GM21390 (cell line): ENCODE results near the gene ACACB.

Experiments used
- ATAC-seq: cut with Tn5 transposase; IDR thresholded peaks from one replicate; pipeline ENCODE4 v1.9.1; 2021; ENCODE audit not compliant: unreplicated experiment

Gene ACACB

DNA sequence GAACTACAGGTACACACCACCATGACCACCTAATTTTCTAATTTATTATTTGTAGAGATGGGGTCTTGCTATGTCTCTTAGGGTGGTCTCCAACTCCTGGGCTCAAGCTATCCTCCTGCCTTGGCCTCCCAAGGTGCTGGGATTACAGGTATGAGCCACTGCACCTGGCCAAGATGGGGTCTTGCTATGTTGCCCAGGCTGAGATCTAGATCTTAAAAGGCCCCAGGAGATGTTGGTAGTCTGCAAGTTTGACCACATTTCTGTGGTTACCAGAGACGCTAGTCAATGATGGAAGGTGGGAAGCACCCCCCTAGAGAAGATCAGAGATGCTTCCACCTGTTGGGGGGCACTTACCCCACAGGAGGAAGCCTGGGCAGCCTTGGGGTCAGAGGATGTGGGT, 158.0 kb downstream of the ACACB start:
- no peak for ATAC-seq

DNA sequence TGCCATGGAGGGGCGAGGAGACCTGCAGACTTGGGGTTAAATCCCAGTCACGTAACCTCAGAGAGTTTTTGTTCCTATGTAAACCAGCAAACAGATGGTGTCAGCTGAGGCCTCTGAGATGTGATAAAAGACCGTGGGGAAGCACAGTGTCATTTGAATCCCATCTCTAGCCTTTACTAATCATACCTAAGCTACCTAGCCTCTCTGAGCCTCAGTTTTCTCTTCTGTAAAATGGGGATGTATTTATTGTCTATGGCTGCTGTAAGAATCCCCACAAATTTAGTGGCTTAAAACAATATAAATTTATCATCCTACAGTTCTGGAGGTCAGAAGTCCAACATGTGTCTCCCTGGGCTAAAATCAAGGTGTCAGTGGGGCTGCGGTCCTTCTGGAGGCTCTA, 158.8 kb downstream of the ACACB start:
- ATAC-seq = no peak

DNA sequence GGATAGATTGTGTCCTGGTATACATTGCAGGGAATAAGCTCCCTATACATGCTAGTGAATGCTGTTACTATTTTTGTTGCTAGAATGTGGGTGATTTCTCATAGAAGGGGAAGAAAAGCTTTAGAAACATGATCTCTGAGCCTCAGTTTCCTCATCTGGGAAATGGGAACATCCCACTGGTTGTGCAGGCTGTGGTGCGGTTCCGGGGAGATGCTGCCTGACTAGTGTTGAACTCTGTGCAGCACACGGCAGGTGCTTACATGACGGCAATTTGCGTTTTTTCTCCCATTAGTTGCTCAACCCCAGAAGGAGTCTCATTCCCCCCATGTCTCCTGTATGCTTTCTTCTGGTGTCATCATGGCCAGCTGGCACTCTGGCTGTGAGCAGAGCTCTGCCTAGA, 159.8 kb downstream of the ACACB start:
- no peak for ATAC-seq

DNA sequence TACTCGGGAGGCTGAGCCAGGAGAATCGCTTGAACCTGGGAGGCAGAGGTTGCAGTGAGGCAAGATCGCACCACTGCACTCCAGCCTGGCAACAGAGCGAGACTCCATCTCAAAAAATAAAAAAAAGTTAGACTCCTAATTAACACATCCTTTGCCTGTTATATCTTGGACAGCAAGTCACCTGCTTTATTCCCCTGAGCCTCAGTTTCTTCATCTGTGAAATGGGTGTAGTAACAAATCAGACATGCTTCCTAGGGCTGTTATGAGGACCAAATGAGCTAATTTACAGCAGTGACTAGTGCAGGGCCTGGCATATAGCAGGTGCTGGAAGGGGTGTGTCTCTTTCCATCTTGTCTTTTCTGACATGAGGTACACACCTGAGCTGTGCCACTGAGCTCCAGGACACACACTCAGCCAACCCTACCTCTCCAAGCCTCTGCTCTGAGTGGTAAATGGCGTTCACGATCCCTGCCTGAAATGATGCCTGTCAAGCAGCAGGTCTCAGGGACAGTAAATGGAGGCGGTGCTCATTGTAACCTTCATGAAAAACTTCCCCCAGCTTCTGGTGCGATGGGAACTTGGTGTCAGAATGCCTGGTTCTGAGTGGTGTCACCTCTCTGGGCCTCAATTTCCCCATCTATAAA, 161.0 kb downstream of the ACACB start:
- no peak for ATAC-seq

DNA sequence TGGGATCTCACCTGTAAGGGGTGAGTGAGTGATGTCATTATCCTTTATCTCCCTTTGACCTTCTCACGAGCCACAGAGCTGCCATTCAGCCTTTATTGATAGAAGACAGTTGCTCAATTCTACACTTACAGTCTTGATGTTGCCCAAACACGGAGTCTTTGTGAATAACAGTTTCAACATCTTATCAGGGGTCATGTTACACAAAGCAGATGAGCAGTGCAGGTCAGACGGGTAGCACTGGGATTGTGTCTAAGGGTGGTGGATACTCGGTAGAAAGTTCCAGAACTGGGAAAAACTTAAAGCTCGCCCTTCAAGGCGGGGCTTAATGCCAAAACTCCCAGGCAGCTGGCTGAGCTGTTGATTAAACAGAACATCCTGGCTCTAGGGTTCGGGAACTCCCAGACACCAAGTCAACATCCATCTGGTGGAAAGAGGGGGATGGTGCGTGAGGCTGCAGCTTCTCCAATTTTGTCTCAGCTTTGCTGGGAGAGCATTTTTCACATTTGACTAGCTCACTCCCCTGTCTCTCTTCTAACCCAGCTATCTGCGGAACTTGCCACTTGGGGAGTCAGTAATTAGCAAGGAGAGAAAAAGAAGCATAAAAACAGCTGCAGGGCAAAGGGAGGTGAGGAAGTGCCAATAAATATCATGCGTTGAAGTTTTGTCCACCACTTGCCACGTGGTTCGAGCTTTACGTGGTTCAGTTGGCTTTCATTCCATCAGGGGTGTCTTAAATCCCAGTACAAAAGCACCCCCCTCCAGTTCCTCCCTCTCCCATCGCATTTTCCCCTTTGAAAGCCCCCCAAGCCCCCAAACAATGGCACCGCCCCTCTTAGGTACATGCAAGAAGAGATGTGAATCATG, 161.7 kb downstream of the ACACB start:
- no peak for ATAC-seq

DNA sequence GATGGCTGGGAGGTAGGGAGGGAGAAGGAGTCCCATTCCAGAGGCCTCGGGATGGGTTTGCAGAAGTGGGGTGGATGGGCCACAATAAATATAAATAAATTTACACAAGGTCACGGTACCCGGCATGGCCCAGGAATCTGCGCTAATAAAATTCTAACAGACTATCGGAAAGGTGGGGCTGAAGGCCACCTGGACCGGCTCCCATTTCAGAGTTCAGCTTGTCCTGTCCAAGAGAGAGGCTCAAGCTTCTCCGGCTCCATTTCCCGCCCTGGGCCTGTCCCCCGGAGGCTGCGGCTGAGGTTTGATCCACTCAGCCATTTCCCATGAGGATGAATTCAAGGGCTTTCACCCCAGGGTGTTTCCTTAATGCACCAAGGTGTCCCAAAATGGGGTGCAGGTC, 162.5 kb downstream of the ACACB start:
- no peak for ATAC-seq

DNA sequence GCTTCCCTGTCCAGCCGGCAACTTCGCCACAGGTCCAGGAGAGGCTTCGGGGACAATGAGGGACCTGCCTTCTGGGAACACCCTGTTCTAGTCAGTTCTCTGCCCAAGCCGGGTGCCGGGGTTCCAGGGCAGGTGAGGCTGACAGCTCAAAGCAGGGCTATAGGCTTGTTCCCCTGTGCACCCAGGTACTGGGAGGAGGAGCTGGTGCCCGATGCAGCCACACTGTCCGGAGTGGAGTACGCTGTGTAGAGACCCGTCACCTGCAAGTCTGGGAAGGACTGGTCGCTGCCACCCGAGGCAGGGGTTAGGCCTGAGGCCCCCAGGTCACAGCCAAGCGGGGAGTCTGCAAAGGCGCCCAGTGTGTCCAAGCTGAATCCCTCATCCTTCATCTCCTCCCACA, 163.1 kb downstream of the ACACB start:
- ATAC-seq = no peak

DNA sequence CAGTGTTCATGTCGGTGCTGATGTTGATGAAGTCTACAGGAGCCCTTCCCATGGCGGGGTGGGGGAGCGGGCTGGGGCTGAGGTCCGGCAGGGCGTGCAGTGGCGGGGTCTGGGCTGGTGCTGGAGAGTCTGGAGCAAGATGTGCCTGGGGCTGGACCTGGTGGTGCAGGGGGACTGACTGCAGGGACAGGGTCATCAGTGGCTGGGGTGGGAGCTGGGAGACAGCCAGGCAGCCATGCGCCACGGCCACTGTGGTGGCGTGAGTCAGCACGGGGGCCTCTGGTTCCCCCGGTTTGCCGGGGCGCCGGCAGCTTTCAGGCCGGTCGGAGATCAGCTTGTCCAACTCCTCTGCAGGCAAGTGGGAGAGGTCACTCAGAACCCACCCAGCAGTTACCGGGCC, 165.1 kb downstream of the ACACB start:
- no peak for ATAC-seq

DNA sequence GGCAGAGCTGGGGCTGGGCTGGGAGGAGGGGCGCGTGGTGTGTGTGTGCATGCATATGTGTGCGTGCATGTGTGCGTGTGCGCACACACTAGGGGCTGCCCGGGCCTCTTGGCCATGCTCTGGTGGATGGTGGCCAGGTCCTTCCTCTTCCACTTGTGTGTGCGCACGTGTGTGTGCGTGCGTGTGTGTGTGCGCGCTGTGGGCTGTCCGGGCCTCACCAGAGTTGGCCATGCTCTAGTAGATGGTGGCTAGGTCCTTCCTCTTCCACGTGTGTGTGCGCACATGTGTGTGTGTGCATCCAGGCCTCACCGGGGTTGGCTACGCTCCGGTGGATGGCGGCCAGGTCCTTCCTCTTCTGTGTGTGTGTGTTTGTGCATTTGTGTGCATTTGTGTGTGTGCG, 168.0 kb downstream of the ACACB start:
- ATAC-seq = no peak

DNA sequence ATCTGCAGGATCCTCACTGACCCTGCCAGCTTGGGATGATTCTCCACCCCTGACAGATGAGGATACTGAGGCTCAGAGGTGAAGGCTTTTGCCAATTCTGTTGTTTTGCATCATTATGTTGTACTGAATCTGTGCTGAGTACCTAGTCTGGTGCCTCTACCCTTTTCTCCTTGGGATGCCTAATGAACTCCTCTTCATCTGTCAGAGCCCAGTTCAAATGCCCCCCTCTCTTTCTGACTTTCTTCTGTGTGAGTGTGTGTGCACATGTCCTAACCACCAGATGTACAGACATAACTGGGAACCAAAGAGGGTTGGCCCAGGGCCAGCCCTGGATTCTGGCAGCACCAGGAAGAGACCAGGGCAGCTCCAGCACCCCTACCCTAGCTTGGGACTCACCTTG, 169.9 kb downstream of the ACACB start:
- ATAC-seq = no peak

DNA sequence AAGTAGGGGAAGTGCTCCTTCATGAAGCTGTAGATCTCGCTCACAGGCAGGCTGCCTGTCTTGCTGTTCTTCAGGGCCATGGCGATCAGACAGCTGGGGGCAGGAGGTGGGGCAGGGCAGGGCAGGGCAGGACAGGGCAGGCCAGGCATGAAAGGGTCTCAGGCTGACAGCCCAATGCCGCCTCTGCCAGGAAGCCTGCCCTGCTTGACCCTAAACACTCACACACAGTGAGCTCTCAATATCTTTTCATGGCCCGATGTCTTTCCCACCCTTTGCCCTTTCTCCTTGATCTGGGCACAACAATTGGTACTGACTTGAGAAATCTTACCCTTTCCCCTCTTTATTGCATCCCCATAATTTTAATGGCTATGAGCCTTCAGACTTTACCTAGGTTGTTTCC, 170.3 kb downstream of the ACACB start:
- ATAC-seq = no peak

DNA sequence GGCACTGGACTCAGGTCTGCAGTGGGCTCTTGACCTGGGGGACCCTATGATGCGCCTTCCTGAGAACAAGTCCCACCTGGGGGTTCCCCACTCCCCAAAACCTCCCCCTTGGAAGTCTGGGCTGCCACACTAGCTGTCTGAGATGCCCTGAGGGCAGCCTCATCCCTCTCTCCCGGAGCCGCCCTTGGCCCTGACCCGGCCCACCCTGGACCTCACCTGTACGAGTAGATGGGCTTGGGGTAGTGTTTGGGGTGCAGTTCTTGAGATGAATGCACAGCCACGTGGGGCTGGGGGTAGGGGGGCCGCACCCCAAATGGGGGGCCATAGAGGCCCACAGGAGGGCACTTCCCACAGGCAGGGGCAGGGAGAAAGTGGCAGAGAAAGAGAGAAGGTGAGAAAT, 170.8 kb downstream of the ACACB start:
- ATAC-seq = no peak

DNA sequence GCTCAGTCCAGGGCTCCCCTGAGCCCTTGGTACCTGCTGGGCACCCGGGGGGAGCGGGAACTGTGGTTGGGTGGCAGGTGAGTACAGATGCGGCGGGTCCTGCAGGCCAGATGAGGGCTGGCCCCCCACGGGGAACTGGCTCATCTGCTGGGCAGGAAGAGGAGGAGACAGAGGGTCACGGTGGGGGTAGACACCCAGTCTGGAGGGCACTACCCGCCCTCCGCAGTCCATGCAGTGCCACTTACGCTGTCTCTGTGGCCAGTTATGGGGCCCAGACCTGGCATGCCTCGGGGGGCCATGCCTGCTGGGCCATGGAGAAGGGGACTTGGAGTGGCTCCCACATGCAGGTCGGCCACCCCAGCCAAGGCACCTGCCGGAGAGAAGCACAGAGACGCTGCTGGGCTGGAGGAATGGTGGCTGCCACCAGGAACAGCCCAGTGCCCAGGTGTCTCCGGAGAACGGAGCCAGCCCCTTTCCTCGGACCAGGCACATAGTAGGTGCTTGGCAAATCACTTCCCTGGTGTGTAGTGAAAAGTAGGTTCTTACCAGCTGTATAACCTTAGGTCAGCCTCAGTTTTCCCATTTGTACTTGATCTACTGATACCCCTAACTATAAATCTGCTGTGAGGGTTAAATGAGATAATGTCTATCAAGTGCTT, 171.6 kb downstream of the ACACB start:
- ATAC-seq = no peak

DNA sequence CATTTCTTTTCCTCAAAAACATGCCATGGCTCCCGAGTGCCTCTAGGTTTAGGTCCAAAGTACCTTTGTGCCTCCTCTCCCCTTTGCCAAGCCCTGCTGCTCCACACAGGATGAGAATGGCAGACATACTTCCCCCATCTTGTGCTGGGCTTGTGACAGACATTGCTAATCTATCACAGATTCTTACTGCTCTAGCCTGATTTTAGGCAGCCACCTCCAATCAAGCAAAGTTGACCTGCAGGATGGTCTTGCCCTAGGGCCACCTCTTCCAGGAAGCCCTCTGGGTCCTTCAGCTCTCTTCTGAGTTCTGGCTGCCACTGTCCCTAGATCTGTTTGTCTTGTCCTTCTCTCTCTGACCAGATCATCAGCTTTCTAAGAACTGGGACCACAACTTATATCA, 172.2 kb downstream of the ACACB start:
- no peak for ATAC-seq

DNA sequence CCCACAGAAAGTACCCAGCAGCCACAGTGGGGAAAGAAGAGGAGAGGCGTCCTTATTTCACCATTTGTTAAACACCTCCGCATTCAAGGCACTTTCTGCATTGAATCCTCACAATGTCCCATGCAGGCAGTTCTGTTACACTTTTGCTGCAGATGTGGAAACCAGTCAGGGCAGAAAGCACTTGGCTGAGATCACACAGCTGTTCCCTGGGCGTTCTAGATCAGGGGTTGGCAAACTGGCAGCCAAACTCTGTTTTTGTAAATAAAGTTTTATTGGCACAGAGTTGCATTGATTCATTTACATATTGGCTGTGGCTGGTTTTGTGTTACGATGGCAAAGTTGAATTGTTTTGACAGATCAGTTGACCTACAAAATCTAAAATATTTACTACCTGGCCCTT, 172.6 kb downstream of the ACACB start:
- ATAC-seq = no peak

DNA sequence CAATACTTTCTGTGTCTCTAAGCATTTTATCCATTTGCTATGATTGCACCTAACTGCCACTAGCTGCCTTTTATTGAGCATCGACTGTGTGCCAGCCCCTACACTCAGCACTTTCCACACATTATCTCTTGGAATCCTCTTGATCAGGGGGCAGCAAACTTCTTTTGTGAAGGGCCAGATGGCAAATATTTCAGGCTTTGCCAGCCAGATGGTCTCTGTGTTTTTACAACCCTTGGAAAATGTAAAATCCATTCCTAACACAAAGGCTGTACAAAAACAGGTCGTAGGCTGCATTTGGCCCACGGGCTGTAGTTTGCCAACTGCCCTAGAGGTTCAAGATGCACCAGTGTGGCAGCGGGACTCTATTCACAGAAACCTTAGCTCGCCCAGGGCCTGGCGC, 173.2 kb downstream of the ACACB start:
- no peak for ATAC-seq

DNA sequence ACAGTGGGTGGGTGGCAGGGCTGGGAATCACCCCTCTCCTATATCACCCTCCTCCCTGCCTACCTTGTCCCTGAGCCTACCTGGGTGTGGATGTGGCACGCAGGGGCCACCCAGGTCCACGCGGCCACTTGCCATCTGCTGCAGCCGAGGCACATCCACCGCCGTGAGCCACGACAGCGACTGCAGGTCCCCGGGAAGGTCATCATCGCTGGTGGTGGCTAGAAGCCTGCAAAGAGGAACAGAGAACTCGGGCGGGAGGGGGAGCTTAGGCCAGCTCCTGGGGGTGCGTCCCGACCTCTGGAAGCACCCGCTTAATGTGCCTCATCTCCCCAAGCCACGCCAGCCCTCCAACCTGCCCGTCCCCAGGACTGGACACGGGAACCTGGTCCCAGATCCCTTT, 173.7 kb downstream of the ACACB start:
- ATAC-seq = no peak

DNA sequence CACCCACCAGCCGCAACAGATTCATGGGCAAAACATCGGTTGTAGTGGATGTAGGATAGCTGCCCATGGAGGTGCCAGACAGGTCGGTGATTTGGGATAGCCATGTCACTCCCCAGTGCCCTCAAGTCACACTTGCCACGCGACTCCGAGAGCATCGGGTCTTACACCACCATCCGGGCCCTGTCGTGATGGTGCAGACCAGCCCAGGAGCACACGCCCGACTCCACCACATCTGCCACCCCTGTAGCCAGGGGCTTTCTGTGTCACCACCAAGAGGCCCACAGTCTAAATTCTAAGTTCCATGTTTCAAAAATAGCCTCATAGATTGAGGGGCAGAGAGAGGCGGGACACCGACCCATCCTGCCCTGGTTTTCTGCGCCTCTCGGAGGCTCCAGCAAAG, 174.7 kb downstream of the ACACB start:
- no peak for ATAC-seq

DNA sequence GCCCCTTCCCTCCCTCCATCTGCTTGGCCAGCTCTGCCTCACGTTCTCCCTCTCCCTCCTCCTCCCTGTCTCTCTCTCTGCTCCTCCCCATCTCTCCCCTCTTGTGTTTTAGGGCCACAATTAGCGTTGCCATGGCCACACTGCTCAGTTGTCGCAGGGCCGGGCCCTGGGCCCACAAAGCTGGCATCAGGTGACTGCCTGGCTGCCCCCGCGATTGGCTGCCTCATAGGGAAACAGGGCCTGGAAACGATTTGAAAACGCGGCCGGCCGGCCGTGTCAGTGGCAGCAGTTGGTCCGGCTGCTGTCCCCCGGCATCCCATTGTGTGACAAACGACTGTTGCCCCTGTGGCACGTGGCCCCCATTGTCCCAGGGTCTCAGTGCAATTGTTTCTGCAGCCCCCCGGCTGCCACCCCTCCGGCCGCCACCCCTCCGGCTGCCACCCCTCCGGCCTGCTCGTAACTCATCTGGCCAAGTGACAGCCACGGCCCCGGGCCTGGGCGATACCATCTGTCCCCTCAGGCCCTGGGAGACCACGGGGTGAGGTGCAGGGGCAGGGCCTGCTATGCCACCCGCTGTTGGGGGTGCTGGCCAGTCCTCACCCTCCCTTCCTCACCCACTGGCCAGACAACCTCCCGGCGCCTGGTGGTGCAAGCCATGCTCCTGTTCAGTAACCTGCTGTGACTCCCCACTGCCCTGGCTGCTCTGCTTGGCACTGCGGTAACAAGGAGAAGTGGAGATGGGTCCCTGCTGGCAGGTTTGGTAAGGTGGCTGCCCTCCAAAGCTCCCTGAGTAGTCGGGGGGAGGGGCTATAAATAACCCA, 175.3 kb downstream of the ACACB start:
- ATAC-seq = no peak

DNA sequence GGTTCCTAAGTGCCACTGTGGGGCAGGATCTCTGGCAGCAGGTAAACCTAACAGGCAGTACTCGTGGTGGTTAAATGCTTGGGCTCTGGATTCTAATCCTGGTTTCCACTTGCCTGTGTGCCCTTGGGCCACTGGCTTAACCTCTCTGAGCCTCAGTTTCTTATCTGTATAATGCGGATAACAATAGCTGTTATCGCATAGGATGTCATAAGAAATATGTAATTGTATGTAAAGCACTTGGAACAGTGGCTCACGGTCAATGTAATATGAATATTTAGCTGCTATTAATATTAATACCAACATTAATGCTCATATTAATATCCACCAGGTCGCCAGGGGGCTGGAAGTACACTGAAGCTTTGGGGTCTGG, 175.9 kb downstream of the ACACB start:
- no peak for ATAC-seq

DNA sequence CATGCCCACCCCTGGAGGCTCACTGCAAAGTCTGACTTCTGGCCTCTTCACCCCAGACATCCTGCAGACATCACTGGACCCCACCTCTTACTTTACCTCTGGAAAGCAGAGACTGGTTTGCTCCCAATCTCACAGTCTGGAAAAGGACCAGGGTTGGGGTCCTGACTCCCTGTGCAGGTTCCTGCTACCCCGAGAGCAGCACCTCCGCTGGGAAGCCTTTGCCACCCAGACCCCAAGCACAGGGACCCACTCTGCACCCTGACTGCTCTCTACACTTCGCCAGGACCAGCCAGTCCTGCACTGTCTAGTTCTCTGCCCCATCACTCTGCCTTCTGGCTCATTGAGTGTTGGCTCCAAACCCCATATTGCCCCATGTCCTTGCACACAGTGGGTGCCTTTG, 176.7 kb downstream of the ACACB start:
- no peak for ATAC-seq
